NCI-H1694 (cell line): Measurements from ENCODE around the gene ILK.

Source experiments
- DNase-seq: peaks from one replicate; lab custom pipeline; 2025; lab: John Stamatoyannopoulos, UW

Gene ILK

DNA sequence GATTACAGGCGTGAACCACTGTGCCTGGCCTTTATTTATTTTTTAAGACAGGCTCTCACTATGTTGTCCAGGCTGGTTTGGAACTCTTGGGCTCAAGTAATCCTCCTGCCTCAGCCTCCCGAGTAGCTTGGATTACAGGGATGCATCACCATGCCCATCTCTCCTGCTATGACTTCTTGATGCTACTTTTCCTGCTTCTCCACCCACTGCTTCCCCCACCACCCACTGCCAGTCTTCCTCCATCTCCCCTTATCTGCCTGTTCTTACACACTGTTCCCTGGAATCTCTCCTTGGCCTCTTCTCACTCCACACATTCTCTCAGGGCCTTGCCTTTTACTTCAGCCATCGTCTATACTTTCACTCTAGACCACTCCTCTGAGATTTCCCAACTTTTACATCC lies 32.9 kb downstream of the ILK start:
- DNase-seq, result no peak

DNA sequence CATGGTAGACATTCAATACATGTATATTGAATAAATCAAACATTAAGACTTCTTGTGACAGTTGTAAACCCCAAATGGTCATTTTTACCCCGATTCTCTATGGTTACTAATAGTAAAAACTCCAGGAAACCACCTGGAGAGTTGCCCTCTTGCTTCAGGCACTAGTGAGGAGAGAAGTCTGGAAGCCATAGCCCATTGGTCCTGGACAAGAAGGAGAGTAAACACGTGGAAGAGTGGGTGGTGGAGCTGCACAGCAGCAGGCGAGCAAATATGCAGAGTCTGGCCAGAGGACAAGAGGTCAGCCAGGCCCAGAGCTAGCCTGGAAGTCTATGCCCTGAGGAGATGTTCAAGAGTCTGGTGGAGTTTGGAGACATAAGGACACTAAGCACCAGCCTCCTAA lies 34.3 kb downstream of the ILK start:
- DNase-seq, result no peak

DNA sequence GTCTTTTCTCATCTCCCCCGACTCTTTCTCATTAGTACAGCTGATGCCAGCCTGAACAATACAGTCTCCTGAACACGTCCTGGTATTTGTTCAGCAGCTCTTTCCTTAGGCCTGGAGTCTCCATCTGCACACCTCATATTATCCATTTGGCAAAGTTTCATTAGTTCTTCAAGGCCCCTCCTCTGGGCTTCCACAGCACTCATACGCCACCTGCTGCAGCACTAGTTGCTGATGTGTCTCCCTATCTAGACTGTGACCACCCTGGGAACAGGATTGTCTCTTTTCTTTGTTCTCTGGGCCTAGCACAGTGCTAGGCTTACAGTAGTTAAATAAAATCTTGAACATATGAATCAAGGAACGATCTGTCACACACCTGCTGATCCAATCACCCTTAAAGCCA lies 34.9 kb downstream of the ILK start:
- DNase-seq, result no peak

DNA sequence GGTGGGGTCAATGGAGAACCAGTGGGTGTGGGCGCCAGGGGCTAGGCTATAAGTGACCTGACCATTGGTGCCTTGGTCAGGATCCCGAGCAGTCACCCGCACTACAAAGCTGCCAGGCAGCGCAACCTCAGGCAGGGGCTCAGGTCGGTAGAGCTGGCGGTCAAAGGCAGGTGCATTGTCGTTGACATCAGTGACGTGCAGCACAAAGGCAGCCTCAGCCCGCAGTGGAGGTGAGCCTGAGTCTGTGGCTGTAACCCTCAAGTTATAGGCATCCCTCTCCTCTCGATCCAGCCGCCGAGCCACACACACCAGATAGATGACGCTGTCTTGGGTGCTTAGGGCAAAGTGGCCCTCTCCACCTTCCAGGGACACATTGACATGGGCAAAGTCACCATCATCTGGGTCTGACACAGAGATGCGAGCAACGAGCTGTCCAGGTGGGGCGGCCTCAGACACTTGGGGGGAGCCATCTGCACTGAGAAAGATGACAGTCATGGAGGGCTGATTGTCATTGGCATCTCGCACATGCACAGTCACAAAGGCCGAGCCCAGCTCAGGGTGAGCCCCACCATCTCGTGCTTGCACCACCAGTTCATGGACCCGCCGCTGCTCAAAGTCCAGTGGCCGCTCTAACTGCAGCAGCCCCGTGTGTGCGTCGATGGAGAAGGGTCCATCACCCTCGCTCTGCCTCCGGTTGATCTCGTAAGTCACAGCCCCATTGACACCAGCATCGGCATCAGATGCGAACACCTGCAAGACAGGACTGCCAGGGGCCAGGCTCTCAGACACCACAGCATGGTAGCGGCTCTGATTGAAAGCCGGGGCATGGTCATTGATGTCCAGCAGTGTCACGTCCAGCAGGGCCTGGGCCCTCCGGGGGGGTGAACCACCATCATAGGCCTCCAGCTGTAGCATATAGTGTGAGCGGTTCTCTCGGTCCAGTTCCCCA lies 36.7 kb downstream of the ILK start:
- DNase-seq, result no peak

DNA sequence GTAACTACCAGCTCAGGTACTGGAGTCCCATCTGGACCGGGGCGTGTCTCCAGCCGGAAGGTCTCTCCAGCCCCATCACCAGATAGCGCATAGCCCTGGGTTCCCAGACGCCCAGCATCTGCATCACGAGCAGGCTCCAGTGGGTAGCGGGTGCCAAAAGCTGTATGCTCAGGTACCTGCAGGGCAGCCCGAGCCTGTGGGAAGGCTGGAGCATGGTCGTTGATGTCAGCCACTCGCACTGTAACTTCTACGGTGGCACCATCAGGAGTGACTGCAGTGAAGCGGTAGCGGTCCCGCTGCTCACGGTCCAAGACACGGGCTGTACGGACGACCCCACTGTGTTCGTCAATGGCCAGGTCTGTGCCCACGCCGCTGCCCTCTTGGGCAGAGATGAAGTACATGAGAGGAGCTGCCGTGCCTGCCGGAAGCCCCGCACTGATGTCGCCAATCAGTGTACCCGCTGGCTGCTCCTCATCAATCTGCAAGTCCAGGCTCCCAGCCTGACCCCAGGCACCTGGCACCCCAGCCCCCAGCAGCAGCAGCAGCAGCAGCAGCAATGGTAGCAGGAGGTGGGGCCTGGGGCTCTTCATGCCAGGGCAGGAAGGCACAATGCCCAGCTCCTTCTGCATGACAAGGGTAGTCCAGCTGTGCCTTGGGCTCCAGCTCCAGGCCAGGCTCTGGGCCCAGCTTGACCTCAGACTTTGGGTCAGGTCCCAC lies 37.6 kb downstream of the ILK start:
- no peak for DNase-seq

DNA sequence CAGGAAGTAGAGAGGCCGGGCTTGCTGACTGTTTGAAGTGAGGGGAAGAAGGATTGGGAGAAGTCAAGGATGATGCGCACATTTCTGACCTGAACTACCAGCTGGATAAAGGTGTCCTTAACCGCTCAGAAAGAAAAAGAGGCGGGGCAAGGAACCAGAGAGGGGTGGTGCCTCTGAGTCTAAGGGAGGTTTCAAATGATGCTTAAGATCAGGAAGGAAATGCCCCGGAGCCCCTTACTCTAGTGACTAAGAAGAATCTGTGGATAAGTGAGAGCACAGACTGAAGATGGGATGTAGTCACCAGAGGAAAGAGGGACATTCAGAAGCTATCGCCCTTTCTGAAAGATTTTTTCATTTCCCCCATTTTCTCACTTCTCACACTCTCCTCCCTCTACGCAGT lies 39.4 kb downstream of the ILK start:
- DNase-seq, result no peak

DNA sequence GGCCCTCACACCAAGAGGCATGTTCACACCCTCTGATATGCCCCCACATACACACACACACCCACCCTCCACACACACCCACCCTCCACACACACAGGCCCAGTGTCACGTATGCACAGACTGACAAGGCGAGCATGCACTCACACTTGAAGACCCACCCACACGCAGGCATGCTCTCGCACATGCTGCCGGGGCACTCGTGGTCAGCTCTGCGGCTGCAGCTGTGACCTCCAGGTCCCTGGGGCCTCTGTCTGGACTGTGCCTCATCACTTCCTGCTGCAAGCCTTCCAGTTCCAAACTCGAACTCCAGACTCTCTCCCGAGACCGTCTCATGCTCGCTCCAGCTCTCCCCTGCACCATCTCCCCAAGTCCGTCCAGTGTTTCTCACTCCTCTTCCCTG lies 42.5 kb downstream of the ILK start:
- no peak for DNase-seq

DNA sequence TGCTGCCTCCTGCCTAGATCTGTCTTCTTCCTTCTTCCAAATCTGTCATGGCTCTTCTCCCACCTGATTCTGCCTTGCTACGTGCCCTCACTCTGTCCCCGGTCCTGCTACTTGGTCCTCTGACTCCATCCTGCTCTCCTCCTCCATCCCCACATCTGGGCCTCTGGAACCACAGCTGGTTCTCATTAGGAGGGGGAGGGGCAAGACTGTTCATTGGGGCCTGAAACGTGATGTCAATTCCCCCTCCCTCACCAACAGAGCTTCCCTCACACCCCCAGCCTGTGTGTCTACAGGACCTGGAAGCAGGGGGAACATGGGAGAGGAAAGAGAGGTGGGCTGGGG lies 43.0 kb downstream of the ILK start:
- no peak for DNase-seq

DNA sequence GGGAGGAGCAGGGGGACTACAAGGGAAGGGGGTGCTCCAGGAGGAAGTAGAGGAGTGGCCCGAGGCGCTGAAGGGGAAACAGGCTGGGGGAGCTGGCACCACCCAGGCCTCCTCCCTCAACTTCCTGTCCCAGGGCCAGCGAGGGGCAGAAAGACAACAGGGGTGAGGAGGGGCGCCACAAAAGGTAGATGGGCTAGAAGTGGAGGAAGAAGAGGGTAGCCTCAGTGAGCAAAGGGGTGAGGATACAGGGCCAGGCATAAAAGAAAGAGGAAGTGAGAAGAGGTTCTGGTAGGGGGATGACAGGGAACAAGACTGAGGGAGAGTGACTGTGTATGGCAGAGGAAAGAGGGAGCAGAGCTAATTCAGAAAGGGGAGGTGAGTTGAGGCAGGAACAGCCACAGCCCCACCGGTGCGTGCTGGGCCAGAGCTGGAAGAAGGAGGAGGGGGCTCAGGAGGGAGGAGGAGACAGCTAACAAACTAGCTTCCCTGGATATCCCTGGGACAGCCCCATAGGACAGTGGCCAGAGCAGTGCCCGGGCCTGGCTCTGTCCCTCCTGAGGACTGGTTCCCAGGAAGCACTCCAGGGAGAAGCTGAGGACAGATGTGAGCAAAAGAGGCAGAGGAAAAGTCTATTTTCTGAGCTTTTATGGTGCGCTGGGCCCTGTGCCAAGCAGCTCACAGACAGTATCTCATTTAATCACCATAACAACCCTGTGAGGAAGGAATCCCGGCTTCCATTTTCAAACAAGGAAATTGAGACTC lies 43.5 kb downstream of the ILK start:
- DNase-seq, result no peak

DNA sequence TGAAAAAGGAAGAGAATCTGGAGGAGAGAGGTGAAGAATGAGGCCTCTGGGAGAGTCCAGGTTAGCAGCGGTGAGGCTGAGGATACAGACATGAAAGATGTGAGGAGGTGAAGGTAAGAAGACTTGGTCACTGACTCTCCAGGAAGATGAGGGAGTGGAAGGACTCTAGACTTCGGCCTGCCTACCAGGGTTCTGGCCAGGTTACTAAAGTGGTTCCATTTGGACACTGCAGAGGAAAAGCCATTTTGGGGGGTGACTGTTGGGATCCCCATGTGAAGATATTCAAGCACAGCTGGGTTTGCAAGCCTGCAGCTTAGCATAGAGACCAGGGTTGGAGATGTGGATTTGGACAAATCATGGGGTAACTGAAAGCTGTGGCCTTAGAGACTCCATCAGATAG lies 44.3 kb downstream of the ILK start:
- no peak for DNase-seq

DNA sequence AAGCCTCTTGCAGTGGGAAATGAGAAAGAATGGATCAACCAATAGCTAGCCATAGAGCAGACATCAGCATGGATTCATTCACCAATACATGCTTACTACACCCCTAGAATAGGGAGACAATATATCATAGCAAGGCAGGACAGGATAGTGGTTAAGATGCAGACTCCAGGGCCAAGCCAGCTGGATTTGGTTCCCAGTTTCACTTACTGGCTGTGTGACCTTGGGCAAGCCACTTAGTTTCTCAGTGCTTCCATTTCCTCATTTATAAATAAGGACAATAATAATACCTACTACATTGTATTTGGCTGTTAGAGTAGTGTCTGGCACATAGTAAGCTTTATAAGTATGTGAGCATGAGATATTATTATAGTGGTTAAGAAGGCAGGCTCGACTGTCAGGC lies 44.9 kb downstream of the ILK start:
- no peak for DNase-seq

DNA sequence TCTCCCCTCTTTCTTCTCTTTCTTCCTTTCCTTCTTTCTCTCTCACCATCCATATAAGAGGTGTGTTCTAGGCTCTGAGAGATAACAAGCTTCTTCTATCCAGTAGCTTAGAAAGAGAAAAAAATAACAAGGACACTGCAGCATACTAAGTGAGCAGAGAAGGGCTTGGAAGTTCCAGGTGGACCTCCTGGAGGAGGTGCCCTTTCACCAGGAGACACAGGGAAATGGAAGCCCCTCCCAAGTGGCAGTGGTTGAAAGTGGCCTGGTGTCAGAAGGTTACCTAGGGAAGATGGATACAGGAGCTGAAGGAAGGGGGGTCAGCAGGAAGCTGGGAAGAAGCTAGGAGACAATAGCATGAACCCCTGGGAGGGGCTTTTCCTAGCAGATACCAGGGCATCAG lies 46.5 kb downstream of the ILK start:
- DNase-seq, result no peak

DNA sequence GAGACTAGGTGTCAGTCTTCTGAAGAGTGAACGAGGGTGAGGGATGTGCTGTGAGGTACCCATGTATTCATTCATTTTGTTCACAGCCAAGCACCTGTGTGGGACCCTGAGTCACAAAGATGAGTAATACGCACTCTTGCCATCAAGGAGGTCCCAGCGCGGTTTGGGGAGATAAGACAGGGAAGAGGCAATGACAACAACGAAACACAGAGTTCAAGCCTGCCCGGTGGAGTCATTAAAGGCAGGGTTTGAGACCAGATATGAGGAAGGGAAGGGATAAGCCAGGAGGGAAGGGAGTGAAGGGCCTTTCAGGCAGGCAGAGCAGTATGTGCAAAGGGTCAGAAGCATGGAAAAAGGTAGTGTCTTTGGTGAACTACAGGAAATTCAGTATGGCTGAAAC lies 47.4 kb downstream of the ILK start:
- DNase-seq, result no peak

DNA sequence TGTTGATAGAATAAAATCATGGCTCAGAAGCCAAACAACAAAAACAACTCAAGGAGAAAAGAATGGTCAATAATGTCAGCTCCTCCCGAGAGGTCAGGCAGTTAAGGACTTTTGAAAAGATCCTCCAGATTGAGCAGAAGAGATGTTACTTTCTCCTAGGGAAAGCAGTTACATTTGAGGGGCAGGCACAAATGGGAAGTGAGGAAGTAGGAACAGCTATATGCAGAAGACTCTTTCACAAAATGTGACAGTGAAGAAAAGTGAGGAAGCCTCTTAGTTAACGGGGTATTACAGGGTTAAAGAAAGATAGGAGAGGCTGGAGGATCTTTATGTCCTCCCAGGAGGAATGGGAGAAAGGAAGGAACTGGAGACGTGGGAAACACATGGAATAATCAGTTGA lies 48.6 kb downstream of the ILK start:
- no peak for DNase-seq

DNA sequence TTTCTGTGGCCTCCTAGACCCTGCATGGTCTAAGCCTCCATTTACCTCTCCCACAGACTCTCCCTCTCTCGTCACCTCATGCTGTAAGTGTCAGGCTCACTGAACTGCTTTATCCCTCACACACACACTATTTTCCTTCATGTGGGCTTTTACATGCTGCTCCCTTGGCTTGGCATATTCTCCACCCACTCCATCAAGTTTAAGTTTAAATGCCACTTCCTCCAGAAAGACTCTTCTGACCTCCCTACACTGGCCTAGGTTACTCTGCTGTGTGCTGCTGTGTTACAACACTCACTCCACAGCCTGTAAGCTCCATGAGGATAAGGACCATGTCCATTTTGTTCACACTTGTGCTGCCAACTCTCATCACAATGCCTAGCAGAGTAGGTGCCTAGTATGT lies 49.5 kb downstream of the ILK start:
- DNase-seq, result no peak

DNA sequence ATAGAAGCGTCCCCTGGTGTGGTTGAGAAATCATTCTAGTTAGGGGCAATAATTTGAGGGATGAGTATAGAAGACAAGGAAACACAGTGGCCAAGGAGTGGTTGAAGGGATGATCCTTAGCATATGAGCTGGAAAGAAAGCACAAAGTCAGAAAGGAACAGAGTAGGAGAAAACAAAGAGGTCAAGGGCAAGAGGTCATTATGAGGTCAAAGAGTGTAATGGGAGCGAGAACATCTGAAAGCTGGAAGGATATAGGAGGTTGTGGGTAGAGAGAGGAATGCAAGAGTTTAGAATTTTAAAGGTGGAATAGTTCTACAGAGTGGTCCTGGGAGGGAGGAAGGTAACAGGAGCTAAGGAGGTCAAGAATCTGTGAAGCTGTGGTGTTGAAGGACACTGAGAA lies 50.1 kb downstream of the ILK start:
- DNase-seq, result no peak

DNA sequence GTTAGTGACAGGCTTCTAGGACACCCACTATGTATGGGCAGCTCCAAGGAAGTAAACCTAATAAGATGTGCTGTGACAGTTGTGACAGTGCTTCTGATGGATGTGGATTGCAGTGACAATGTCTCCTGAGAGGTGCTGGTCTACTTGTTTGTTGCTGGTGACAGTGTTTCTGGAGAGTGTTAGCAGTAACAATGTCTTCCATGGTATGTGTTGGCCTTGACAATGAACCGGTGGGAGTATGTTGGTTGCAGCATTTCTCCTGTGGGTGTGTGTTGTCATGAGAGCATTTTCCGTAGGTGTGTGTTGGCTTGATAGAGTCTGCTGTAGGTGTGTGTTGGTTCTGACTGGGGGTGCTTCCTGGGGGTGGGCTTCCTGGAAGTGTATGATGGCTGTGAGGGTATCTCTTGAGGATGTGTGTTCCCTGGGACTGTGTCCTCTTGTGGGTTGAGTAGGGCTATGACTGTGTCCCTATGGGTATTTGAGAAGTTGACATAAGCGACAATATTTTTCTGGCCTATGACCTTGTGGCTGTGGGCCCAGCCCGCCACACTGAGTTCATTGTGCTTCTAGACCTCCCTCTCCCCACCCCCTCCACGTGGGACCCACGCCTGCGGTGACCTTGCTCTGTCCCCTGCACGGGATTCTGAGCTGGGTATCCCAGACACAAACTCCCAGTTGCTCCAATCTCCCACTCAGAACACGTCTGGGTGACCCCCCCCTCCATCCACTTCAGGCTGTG lies 50.9 kb downstream of the ILK start:
- no peak for DNase-seq

DNA sequence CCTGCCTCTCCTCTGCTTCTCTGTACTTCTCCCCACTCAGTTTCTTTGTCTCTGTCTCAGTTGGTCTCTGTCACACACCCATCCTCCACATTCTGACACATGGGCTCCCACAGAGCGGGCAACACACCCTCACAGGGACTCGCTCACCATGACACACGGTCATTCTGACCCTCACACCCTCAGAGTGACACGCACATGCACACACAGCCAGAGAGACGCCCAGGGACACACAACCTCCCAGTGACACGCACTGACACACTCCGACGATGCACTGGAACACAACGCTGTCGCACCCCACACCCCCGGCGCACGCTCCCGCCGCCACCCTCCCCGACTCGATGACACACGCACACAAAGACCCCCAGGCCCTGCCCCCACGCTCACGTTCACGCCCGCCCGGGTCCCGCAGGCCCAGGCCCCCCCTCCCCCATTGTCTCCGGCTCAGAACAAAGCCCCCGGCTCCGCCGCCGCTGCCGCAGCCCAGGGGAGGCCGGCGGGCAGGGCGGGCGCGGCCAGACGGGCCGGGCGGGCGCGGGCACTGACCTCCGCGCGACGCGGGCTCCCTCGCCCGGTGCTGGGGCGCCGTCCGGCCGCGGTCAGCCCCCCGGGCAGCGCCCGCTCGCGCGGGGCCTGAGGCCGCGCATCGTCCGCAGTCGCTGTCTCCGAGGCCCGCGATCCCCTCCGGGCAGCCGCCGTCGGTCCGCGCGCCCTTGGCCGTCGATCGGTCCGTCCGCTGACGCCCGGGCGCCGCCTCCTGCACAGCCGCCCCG lies 51.6 kb downstream of the ILK start:
- DNase-seq, result no peak

DNA sequence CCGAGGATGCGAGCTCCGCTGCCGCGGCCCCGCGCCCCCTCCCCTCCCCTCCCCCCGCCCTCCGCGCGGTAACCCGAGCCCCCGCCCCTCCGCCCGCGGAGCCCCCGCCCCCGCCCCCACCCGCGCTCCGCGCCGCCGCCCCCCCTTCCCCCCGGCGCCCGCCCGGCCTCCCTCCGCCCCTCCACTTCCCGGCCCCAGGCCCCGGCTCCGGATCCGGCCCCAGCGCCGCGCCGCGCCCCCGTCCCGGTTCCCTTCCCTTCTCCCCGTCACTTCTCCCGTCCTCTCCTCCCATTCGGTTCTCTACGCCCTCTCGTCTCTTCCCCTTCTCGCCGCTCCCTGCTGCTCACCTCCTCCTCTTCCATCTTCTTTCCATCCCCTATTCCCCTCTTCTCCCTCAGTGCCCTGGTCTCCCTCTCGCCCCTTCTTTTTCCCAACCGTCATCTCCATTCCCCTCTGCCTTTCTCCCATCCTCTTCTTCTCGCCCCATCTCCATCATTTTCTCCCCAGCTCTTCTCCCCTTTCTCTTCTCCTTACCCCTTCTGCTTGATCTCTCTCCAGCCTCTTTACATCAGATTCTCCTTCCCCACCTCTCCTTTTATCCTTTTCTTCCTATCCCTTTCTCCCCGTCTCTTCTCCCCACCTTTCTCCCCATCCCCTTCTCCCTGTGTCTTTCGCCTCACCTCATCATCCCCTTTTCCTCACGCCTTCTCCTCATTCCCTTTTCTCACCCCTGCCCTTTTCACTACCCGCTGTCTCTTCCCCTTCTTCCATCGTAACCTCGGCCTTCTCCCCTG lies 52.4 kb downstream of the ILK start, which contains the start of gene DCHS1:
Gene DCHS1 (minus strand): TSS at position 20 of the 794 bp plus-strand sequence. CDS start 14,196 bp downstream, outside the sequence.
- no peak for DNase-seq

DNA sequence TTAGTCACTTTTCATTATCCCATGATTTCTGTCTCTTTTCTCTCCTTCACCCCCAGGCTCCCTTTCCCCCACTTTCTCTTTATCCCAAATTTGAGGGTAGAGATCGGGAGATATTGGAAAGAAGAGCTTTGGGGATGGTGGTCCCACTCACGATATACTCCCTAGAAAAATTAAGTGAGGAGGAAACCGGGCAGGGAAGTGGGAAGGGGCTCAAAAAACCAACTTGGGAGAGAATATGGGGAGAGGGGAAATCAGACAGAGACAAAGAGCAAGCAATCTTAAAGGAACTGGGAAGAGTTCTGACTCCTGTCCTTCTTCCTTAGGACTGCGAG lies 53.0 kb downstream of the ILK start:
- no peak for DNase-seq

DNA sequence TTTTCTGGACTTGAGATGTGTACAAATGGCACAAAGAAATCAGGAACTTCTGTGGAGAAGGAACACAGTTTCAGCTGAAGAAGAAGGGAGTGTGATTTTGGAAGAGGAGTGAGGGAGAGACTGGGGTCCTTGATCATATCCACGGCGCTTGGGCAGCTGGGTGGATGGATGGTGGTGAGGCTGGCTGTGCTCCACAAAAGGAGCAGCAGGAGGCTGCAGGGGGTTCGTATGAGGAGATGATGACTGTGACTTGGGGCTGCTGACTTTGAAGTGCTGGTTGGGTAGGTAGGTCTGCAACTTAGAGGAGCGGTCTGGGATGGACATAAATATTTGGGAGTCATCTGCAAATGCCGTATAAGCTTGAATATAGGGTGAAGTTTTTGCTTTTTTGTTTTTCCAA lies 53.4 kb downstream of the ILK start:
- DNase-seq, result no peak
